Hematopoietic multipotent progenitor cell (in vitro differentiated cells): ENCODE data around the gene CENPT. TPM values are rescaled to one million over a fixed set of nuclear protein-coding genes. Genes with fewer than 3 reads are reported as not detected.
"Not testable (repeated sequence)": the region's sequence is repeated elsewhere in the genome, so short reads cannot be mapped to it uniquely, and the experiment has no call there.

Experiments used
- DNase-seq, 3 donors: peaks; one replicate each; pipeline ENCODE4 v3.0.0-alpha.2; 2011 to 2015; ENCODE audit warnings: low read depth in 2 of 3, low spot score in 2 of 3
- total RNA-seq: library from RNA; depleted of rRNA; stranded (reverse); fragments of >200 nt; gene quantifications from one replicate; pipeline ENCODE4 v1.2.3, GENCODE V29; 2012

The CENPT gene
- total RNA-seq, 1 donor: 40.9 TPM

DNA sequence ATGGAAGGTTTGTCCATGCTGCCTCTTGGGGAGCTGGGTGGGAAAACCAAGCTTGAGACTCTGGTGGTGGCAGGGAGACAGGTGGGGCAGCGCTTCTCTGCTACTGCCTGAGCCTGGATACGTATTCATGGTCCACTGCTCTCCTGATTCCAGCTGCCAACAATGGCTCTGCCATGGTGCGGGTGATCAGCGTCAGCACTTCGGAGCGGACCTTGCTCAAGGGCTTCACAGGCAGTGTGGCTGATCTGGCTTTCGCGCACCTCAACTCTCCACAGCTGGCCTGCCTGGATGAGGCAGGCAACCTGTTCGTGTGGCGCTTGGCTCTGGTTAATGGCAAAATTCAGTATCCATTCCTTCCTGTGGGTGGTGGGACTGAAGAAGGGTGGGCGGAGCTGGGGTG lies 29.6 kb upstream of the CENPT start:
- no peak for DNase-seq

DNA sequence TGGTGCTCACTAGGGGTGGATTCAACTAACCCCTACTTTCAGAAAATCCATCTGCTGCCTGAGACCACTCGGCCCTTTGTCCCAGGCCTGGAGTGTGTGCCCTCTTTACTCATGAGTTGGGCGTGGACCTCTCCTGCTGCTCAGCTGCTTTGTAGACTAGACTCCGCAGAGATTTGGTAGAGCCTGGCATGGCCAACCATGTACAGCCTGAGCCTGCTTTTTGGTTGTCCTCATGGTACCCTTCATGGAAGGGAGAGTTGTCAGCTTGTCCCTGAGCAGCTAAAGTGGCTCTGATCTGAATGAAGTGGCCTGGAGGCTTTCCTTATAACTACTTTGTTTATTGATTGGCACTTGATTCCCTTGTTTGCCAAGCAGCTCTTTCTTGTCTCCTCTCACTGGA lies 26.9 kb upstream of the CENPT start:
- no peak for DNase-seq

DNA sequence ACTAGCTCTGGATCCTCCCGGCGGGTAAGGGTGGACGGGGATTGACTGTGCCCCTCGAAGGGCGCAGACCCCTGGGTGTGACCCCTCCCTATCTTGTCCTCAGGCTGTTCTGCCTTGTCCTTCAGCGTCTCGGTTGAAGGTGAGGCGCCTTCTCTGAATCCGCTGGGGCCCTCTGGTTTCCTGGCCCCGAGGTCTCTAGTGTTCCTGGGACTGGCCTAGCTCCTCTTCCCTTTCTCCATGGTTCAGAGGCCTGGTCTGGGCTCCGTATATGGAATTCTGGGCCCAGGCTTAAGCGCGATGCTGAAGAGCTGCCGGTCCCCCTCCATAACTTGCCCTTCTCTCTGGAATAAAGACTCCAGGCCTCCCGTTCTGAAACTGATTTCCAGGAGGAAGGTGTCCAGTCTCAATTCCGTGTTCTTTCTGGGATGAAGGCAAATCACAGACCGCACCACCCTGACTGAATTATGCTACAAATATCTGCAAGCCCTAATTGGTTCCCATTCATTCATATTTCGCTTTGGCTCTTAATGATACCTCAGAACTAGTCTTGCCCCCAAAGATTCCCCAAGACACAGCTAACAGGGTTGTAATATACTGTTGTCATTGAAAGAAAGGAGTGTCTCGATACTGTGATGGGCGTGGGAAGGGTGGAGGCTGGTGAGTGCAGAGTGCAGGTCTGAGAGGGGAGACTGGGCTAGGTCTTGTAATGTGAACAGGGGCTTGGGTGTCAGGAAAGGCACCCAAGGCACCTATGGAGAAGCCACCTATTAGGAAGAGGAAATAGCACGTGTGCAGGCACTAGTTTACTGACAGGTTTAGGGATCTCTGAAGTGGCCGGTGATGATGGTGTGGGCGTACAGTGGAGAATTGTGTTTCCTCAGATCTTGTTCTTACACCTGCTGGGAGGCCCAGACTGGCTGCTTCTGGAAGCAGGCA lies 26.2 kb upstream of the CENPT start:
- no peak for DNase-seq

DNA sequence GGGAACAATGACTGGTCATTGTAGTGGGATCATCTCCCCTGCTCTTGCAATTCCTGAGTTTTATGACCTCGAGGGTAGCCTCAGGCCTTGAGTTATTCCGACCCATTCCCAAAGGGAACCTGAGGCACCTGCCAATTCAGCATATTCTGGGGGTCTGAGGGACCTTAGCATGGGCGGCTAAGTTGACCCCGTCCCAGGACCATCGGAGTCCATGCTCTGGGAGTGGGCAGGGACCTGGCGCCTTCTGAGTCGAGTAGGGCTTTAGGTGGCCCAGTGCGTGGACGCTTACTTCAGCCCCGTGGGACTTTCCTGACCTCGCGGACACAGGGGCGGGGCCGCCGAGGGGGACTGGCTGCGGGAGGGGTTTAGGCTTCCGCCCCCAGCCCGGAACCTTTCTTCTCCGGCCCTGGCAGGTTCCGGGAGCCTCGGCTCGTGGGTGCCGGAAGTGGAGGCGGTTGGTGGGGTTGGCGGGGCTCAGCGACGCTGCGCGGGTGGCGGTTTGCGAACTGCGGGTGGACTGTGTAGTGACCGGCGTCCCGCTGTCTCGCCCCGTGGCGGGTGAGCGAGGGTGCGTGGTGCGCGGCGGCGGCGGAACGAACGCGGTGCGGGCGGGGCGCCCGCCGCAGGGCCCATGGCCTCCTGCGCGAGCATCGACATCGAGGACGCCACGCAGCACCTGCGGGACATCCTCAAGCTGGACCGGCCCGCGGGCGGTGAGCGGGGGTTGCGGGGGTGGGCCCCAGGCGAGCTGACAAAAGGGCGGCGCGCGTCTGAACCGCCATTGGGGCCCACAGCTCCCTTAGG lies 25.3 kb upstream of the CENPT start, which contains the start of gene EDC4:
TSS of gene EDC4 (plus strand) at position 422 of the 804 bp plus-strand sequence. CDS start at position 632, 210 bp downstream.
- DNase-seq: peak; percentile 71 to 81 (median 80)

DNA sequence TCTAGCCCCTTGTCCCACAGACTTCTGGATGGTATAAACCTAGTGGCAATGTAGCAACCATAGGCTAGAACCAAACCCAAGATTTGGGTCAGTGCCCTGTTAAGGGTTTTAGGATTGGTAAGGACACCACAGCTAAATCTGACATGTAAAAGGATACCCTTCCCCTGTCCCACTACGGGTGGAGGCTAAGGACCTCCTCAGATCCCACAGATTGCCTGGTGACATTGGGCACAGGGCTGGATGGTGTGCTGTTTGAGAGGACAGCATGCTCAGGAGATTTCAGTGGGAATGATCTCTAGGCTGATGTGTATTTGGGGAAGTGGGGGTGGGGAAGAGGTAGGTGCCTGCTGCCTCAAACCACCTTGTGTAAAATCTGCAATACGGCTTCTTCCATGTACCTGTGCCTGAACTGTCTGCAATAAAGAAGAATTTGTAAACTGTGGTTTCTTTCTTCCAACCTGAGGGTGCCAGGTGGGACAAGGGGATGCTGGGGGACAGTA lies 24.7 kb upstream of the CENPT start:
- no peak for DNase-seq

DNA sequence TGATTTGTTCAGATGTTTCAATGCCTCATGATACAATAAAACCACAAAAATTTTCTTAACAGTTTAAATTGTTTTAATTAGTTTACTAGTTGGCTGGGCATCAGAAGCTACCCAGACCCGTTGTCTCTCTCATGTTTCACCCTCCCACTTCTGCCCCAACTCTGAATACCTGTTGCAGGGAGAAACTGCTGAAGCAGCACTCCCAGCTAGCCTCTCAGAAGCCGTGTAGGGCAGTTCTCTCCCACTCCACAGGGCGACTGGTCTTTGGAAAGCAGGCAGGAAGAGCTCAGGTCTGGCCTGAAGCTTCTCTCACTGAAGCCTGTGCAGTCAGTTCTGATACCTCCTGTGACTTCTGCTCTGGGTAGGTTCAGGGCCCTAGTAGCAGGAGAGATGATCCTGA lies 23.8 kb upstream of the CENPT start:
- DNase-seq: no peak

DNA sequence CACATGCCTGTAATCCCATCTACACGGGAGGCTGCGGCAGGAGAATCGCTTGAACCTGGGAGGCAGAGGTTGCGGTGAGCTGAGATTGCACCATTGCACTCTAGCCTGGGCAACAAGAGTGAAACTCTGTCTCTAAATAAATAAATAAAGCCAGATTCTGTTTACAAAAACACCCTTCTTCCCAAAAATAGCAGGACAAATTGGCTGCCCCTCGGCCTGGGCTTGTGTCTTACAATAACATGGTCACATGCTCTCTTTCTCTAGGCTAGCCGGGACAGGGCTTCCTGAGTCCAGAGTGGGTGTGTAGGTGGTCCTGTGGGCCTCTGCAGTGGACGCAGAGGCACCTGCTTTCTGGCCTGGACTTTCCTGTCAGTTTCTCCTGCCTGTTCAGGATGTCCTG lies 22.2 kb upstream of the CENPT start:
- DNase-seq: no peak

DNA sequence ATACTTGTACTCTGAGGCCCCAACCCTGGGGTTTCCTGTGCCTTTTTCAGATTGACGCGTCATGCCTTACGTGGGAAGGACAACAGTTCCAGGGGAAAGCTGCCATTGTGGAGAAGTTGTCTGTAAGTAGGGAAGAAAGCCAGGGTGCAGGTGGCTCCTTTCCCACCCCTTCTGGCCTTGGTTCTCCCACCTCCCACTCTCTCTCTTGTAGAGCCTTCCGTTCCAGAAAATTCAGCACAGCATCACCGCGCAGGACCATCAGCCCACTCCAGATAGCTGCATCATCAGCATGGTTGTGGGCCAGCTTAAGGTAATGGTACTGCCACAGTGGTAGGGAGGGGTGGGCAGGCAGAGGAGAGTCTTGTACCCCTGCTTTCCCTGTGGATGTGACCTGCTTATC lies 20.8 kb upstream of the CENPT start:
- DNase-seq: no peak

DNA sequence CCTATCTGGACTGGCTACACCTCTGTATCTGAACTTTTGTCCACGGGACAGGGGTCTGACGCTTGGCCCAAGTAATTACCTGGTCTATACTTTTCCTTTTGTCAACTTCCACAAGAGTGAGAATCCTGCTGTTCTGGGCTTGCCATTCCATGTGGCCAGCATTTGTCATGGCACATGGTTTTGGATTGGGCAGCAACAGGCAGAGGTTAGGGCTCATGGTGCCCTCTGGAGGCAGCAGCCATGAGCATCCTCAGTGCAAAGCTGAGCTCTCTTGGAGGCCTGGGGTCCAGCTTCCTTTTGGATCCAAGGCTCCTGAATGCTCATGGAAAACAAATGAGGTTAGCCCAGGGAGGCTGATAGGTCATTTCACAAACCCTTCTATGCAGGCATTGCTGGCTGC lies 17.8 kb upstream of the CENPT start:
- DNase-seq: peak in 2 of 3 donors; percentile 43 to 63

DNA sequence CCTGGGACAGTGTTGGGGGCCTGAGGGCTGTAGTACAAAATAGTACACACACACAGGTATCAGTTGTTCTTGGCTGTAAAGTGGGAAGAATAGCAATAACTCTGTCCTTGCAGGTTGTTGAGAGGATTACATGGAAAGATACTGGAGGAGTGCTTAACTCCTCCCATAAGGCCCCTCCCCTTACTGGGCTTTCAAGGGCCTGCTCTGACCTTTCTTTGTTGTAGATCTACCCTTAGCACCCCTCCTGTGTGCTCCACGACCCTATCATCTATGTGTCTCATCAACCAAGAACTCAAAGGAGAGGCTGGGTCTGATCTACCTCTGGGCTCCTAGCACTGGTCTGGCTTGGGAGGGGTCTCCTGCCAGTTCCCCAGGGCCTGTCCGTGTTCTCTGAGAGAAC lies 17.1 kb upstream of the CENPT start:
- DNase-seq: no peak

DNA sequence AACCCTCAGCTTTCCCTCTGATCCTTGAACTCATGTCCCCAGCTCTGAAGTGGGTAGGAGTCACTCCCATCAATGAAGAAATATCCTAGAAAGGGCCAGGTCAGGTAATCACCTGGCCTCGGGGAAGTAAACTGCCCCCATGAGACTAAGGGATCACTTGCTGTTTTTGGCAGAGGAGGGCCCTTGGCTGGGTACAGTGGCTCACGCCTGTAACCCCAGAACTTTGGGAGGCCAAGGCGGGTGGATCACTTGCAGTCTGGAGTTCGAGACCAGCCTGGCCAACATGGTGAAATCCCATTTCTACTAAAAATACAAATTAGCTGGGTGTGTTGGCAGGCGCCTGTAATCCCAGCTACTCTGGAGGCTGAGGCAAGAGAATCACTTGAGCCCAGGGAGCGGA lies 16.6 kb upstream of the CENPT start:
- DNase-seq: not testable (repeated sequence)

DNA sequence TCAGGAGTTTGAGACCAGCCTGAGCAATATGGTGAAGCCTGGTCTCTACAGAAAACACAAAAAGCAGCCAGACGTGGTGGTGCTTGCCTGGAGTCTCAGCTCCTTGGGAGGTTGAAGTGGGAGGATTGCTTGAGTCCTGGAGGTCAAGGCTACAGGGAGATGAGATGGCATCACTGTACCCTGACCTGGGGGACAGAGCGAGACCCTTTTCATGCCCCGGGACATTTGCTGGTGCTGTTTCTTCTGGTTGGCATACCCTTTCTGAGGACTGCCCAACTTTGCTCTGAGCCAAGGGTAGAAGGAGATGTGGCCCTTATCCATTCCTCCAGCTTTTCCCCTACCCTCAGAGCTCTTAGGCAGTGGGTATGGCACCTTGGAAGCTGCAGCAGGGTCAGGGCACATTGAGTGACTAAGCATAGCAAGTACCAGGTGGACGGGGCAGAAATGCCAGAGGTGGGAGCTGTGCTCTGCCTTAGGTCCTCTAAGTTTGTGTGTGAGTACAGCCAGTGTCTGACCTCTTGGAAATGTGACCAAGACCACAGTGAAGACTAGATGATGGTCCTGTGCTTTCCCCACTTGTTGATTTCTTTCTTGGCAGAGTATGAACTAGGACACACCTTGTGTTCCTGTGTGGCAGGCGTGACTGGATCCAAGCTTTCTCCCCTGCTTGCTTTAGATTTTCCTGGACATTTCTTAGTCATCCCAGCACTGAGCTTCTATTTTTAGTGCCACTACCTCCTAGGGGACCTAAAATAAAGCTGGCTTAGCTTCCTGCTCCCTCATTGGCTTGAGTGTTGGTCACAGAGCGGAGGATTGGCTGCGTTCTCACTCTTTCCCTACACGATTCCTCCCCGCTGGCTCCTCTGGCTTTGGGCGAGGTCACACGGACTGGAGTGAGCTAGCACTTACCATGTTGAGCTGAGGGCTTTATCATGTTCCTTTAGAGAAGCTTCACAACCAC lies 15.4 kb upstream of the CENPT start:
- no peak for DNase-seq

DNA sequence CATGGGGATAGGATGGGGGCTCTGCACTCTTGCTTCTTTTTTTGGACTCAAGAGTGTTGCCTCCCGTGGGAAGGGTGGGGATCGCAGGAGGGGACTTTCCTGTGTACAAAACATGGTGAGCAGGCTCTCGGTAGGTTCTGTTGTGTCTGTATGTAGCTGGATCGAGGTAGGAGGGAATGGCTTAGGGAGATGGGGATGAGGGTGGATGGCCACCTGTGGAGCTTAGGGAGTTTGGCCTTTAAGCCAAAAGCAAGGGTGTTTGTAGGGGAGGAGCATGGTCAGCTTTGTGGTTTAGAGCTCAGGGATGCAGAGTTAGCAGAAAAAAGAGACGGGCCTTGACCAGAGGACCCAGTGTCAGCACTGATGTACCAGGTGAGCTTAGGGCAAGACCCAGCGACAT lies 14.4 kb upstream of the CENPT start:
- no peak for DNase-seq

DNA sequence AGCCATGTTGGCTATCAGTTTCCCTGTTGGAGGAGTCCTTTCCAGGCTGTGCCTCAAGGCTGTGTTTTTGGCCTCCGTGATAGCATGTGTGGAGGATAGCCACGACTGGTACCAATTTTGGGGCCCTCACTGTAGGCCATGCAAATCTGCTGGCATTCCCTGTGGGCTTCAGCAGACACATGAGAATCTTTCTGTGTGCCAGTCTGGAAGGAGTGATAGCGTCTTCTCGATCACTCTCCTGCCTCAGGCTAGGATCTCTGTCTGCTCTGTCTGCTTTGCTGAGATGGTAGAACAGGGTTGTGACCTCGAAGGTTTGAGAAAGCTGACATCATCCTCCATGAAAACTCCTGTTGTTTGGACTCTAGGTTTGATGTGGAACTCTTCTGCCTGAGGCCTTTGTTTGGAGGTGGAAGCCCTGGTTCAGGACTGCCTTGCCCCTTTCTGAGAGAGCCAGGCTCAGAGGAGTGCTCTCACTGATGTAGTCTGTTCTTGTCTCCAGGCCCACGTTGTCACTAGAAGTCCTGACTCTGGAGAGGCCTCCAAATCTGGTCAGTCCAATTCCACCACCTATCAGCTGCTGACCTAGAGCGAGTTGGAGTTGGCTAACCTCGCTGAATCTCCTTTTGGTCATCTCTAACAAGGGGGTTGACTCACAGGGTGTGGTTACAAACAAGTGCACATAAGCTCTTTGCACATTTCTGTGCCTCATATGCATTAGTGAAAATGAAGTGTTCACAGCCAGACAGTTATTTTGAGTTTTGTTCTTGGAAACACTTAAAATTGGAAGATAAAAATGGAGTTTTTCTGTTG lies 13.3 kb upstream of the CENPT start:
- DNase-seq: no peak

DNA sequence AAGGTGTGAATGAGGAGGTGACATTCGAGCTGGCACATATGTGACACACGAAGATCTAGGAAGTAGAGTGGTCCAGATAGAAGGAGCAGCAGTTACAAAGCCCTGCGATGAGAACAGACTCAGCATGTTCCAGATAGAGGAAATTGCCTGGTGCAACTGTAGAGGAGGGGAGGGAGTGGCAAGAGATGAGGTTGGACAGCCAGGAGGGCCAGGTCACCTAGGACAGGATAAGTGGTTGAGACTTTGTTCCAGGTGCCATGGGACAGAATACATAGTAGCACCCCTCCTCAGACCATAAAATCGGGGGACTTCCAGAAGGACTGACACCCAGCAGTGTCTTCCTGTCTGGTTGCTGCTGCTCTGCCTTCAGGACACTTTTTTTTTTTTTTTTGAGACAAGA lies 11.0 kb upstream of the CENPT start:
- DNase-seq: peak in 1 of 3 donors; percentile 34

DNA sequence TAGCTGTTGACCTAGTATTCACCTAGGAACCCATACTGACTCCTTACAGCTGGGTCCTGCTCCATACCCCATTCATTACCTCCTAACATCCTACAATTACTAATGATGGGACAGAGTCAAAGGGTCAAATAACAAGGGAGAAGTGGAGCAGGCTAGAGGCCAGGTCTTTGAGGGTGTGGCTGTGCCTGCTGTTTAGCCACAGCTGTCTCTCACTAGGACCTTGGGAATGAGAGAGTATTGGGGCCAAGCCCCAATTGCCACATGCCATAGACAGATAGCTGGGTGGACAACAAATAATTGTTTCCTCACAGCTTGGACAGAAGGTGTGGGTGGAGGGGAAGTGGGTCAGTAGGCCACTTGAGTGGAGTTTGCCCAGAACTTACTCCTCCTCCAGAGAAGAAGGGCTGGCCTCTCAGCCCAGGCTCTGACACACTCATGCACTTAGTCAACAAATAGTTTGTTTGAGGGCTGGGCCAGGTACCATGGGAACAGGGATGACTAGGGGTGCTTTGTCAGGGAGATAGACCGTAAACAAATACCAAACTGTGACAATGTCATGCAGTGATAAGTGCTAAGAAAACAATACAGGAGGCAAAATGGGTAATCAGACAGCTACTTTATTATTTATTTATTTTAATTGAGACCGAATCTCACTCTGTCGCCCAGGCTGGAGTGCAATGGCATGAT lies 10.2 kb upstream of the CENPT start:
- DNase-seq: peak in 2 of 3 donors; percentile 74 to 86

DNA sequence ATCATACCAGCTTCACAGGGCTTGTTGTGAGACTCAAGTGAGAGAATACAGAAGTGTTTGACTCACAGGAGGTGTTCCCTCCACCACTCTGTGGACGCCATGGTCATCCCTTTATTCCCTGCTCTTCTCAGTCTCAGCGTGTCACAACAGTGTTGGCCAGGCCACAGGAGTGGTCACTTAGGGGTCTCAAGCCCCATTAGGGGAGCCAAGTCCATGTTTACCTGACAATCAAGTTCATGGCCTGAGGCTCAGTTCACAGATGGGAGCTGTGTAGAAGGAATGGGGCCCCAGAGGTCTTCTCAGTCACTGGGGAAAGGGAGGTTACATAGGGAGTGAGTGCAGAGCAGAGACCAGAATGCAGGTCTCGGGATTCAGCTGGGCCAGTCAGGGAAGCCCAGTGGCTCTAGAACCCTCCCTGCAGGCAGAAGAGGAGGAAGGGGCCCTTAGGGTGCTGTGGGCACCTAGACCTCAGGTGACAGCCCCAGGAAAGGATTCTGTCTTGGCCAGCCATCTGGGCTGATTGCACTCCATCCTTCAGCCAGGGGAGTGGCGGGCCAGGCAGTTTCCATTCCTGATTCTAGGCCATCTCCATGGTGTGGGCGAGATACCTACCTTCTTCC lies 9.5 kb upstream of the CENPT start:
- DNase-seq: no peak

DNA sequence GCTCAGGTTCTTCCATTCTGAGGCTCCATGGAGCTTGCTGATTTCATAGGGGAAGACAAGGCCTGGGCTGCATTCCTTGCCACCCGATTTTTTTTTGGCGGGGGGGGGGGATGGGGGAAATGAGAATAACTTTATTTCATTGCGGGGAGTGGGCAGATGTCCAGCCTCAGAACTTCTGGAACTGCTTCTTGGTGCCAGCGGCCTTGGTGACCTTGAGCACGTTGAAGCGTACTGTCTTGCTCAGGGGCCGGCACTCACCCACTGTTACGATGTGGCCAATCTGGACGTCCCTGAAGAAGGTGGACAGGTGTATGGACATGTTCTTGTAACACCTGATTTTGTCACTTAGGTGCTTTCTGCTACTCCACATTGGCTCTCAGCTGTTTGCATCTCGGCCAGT lies 8.3 kb upstream of the CENPT start:
- no peak for DNase-seq
